ENCODE data around the gene DPYSL4.

Gene DPYSL4

GRCh38 chr10:132253092-132253687 lies 66.4 kb downstream of the DPYSL4 start:
- Histone ChIP-seq H3K36me3 (replicated peaks) (no peaks in the 10 kb centered on the region), H3K27ac (no peak overlapping the region), H3K4me3 (ENCODE audit: low read depth, low read length) (no peak overlapping the region), H3K27me3 (replicated peaks) (no peaks in the 10 kb centered on the region)
- in situ Hi-C loops (cut with HindIII; ENCODE audit: low pct_ligation_motif_present, low sequenced_read_pairs), result no loop called here
- DNase-seq, result no peak
- TF ChIP-seq CTCF (IDR thresholded peaks at IDR 0.05; ENCODE audit: low read depth, low read length, missing control alignments), result no peak

- Histone ChIP-seq H3K36me3 (replicated peaks) (no peaks in the 10 kb centered on the region), H3K27ac (no peak overlapping the region), H3K4me3 (ENCODE audit: low read depth, low read length) (no peak overlapping the region), H3K27me3 (replicated peaks) (no peaks in the 10 kb centered on the region)
- DNase-seq, result no peak
- in situ Hi-C loops (cut with HindIII; ENCODE audit: low pct_ligation_motif_present, low sequenced_read_pairs), result no loop called here
- TF ChIP-seq CTCF (IDR thresholded peaks at IDR 0.05; ENCODE audit: low read depth, low read length, missing control alignments), result no peak
Measured at GRCh38 chr10:132254841-132255240, 68.1 kb downstream of the DPYSL4 start.

All from brain microvascular endothelial cell (primary cell).